ENCODE data around the gene SCYGR4.

DNA sequence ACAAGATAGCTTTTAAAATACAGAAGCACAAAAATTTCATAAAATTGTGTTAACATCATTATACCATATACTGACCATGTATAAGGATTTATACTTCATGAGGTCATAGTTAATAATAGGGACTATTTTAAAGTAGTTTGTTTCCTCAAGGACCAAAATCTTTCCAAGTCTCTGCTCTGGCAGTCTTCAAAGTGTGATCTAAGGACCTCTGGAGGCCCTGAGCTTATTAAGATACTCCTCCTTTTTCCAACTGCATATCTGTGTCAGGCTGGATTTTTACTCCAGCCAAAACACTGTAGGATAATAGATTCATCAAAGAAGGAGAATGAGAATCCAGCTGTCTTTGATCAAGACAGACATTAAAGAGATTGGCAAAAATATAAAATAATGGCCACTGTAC lies 20.3 kb upstream of the SCYGR4 start:
- TF ChIP-seq, protein P1, sequence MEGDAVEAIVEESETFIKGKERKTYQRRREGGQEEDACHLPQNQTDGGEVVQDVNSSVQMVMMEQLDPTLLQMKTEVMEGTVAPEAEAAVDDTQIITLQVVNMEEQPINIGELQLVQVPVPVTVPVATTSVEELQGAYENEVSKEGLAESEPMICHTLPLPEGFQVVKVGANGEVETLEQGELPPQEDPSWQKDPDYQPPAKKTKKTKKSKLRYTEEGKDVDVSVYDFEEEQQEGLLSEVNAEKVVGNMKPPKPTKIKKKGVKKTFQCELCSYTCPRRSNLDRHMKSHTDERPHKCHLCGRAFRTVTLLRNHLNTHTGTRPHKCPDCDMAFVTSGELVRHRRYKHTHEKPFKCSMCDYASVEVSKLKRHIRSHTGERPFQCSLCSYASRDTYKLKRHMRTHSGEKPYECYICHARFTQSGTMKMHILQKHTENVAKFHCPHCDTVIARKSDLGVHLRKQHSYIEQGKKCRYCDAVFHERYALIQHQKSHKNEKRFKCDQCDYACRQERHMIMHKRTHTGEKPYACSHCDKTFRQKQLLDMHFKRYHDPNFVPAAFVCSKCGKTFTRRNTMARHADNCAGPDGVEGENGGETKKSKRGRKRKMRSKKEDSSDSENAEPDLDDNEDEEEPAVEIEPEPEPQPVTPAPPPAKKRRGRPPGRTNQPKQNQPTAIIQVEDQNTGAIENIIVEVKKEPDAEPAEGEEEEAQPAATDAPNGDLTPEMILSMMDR (IDR thresholded peaks at IDR 0.05) = no peak
- TF ChIP-seq POLR2A (IDR thresholded peaks at IDR 0.05) = no peak
